OCI-LY3 (cell line): Measurements from ENCODE around the gene EPHA2.

Experiments
- H2AFZ ChIP-seq: fragments of 200-600, 300-600 bp; shearing (Covaris generic); 2 replicates; pipeline ENCODE4 v1.6.0; 2014; ENCODE audit warnings: antibody characterized with exemption, low read depth, low read length
- H3K27ac ChIP-seq: fragments of 200-600, 300-600 bp; sonication (generic); 2 replicates; pipeline ENCODE4 v1.5.1; 2014; ENCODE audit warnings: mild to moderate bottlenecking, low read length, moderate library complexity, mixed read lengths
- H3K27me3 ChIP-seq: fragments of 200-600, 300-600 bp; sonication (generic); 2 replicates; pipeline ENCODE4 v1.6.1; 2014; ENCODE audit warnings: low read depth, low read length, mixed read lengths
- H3K36me3 ChIP-seq: fragments of 200-600, 300-600 bp; sonication (generic); replicated peaks from 2 replicates; pipeline ENCODE3; 2014; ENCODE audit warnings: low read depth, low read length, mixed read lengths
- H3K4me1 ChIP-seq: fragments of 300-600, 200-600 bp; sonication (generic); 2 replicates; pipeline ENCODE4 v1.6.1; 2014; ENCODE audit warnings: low read length, mixed read lengths
- H3K4me2 ChIP-seq: fragments of 200-600, 300-600 bp; sonication (generic); 2 replicates; pipeline ENCODE4 v1.6.1; 2014; ENCODE audit warnings: low read length, mixed read lengths
- H3K4me3 ChIP-seq: fragments of 300-600, 200-600 bp; sonication (generic); 2 replicates; pipeline ENCODE4 v1.5.1; 2014; ENCODE audit warnings: antibody characterized with exemption, mild to moderate bottlenecking, low read length, moderate library complexity
- H3K79me2 ChIP-seq: fragments of 300-600, 200-600 bp; shearing (Covaris generic); 2 replicates; pipeline ENCODE4 v1.6.1; 2014; ENCODE audit warnings: mild to moderate bottlenecking, low read length, mixed read lengths
- H3K9ac ChIP-seq: fragments of 300-600, 200-600 bp; shearing (Covaris generic); 2 replicates; pipeline ENCODE4 v1.6.0; 2014; ENCODE audit warnings: mild to moderate bottlenecking, low read length, moderate library complexity
- H3K9me3 ChIP-seq: fragments of 200-600, 300-600 bp; shearing (Covaris generic); 2 replicates; pipeline ENCODE4 v1.6.1; 2014; ENCODE audit warnings: low read length, mixed read lengths; ENCODE audit not compliant: insufficient read depth
- H4K20me1 ChIP-seq: fragments of 200-600, 300-600 bp; sonication (generic); 2 replicates; pipeline ENCODE4 v1.6.1; 2016; ENCODE audit warnings: low read length, mixed read lengths; ENCODE audit not compliant: insufficient read depth
- CTCF ChIP-seq: fragments of 200-600, 300-600 bp; sonication (generic); IDR thresholded peaks from 2 replicates; pipeline ENCODE4 v1.5.1; 2014; ENCODE audit warnings: antibody characterized with exemption, low read length, low read depth
- EZH2phosphoT487 ChIP-seq: fragments of 200-600 bp; shearing (Covaris generic); IDR thresholded peaks from 2 replicates; pipeline ENCODE4 v1.6.1; 2018; ENCODE audit warnings: antibody characterized with exemption, mixed run types, low read depth

The EPHA2 gene

GRCh38 chr1:16081636-16082035 is 74.2 kb downstream of the EPHA2 start:
- Histone ChIP-seq H3K36me3 (no peaks in the 10 kb centered on the region), H3K27ac (no peak overlapping the region)

GRCh38 chr1:16080422-16081150 is 75.3 kb downstream of the EPHA2 start:
- Histone ChIP-seq H3K4me3 (no peak overlapping the region), H3K27ac (no peak overlapping the region), H3K9me3 (no peaks in the 10 kb centered on the region), H3K27me3 (no peaks in the 10 kb centered on the region), H2AFZ (no peak overlapping the region), H3K9ac (no peak overlapping the region), H3K36me3 (no peaks in the 10 kb centered on the region), H3K79me2 (no peaks in the 10 kb centered on the region), H4K20me1 (no peaks in the 10 kb centered on the region), H3K4me1 (peaks cover 25% of the 10 kb centered on the region), H3K4me2 (no peak overlapping the region)
- TF ChIP-seq EZH2phosphoT487: no peak
- TF ChIP-seq CTCF: no peak

More at GRCh38 chr1:16081636-16082035, 74.2 kb downstream of the EPHA2 start:
- Histone ChIP-seq H3K9me3 (no peaks in the 10 kb centered on the region), H3K9ac (no peak overlapping the region), H3K4me1 (peaks cover 26% of the 10 kb centered on the region), H3K4me2 (no peak overlapping the region), H3K4me3 (no peak overlapping the region), H4K20me1 (no peaks in the 10 kb centered on the region), H3K79me2 (no peaks in the 10 kb centered on the region), H2AFZ (no peak overlapping the region), H3K27me3 (no peaks in the 10 kb centered on the region)
- TF ChIP-seq EZH2phosphoT487 (no peak), CTCF (no peak)

GRCh38 chr1:16078925-16079656 is 76.8 kb downstream of the EPHA2 start:
- Histone ChIP-seq H3K9ac (peak overlapping the region; percentile 75; the same call in 1 of the 2 replicates), H3K9me3 (no peaks in the 10 kb centered on the region), H3K36me3 (no peaks in the 10 kb centered on the region), H3K4me2 (peak overlapping the region; percentile 84), H3K4me1 (peaks cover 24% of the 10 kb centered on the region), H4K20me1 (no peaks in the 10 kb centered on the region), H3K27ac (peak overlapping the region; percentile 88), H2AFZ (peak overlapping the region; percentile 71), H3K4me3 (peak overlapping the region; percentile 64), H3K27me3 (peaks cover 5% of the 10 kb centered on the region), H3K79me2 (no peaks in the 10 kb centered on the region)
- TF ChIP-seq CTCF: peak; percentile 83
- TF ChIP-seq EZH2phosphoT487: no peak

GRCh38 chr1:16077406-16078245 is 78.2 kb downstream of the EPHA2 start:
- H4K20me1 ChIP-seq: no peaks in the 10 kb centered on the region
- no peak overlapping the region for H3K4me3 ChIP-seq
- no peaks in the 10 kb centered on the region for H3K9me3 ChIP-seq
- H3K4me2 ChIP-seq: no peak overlapping the region
- H3K9ac ChIP-seq: no peak overlapping the region
- H2AFZ ChIP-seq: no peak overlapping the region
- TF ChIP-seq CTCF (no peak), EZH2phosphoT487 (no peak)
- H3K79me2 ChIP-seq: no peaks in the 10 kb centered on the region
- H3K27me3 ChIP-seq: peaks cover 8% of the 10 kb centered on the region
- H3K4me1 ChIP-seq: peaks cover 27% of the 10 kb centered on the region
- no peaks in the 10 kb centered on the region for H3K36me3 ChIP-seq
- H3K27ac ChIP-seq: no peak overlapping the region
